ENCODE measurements around the gene ATP7B.

Gene ATP7B

GRCh38 chr13:51927129-51927528, 84.1 kb downstream of the ATP7B start:
- Histone ChIP-seq H3K27me3 (ENCODE audit: low read depth, low read length) (no peaks in the 10 kb centered on the region), H3K4me1 (ENCODE audit: control insufficient read depth in 1 of 2, insufficient read depth in 2 of 2, low read length in 2 of 2) (no peaks in the 10 kb centered on the region), H3K4me3 (ENCODE audit: low read depth in 1 of 2, low read length in 2 of 2) (no peak overlapping the region), H3K36me3 (ENCODE audit: control insufficient read depth in 1 of 2, insufficient read depth in 2 of 2, low read length in 2 of 2) (no peaks in the 10 kb centered on the region), H3K9me3 (ENCODE audit: control insufficient read depth in 1 of 2, low read length in 2 of 2) (no peaks in the 10 kb centered on the region), H3K27ac (ENCODE audit: low read length) (no peak overlapping the region)

GRCh38 chr13:51926528-51926885, 84.7 kb downstream of the ATP7B start:
- Histone ChIP-seq H3K9me3 (ENCODE audit: control insufficient read depth in 1 of 2, low read length in 2 of 2) (no peaks in the 10 kb centered on the region), H3K36me3 (ENCODE audit: control insufficient read depth in 1 of 2, insufficient read depth in 2 of 2, low read length in 2 of 2) (no peaks in the 10 kb centered on the region), H3K27ac (ENCODE audit: low read length) (no peak overlapping the region), H3K4me3 (ENCODE audit: low read depth in 1 of 2, low read length in 2 of 2) (no peak overlapping the region), H3K4me1 (ENCODE audit: control insufficient read depth in 1 of 2, insufficient read depth in 2 of 2, low read length in 2 of 2) (no peaks in the 10 kb centered on the region), H3K27me3 (ENCODE audit: low read depth, low read length) (no peaks in the 10 kb centered on the region)

GRCh38 chr13:51925865-51926527, 85.3 kb downstream of the ATP7B start:
- no peak overlapping the region for H3K4me3 ChIP-seq (ENCODE audit: low read depth in 1 of 2, low read length in 2 of 2)
- H3K27me3 ChIP-seq (ENCODE audit: low read depth, low read length), result no peaks in the 10 kb centered on the region
- H3K9me3 ChIP-seq (ENCODE audit: control insufficient read depth in 1 of 2, low read length in 2 of 2), result no peaks in the 10 kb centered on the region
- H3K36me3 ChIP-seq (ENCODE audit: control insufficient read depth in 1 of 2, insufficient read depth in 2 of 2, low read length in 2 of 2), result no peaks in the 10 kb centered on the region
- no peaks in the 10 kb centered on the region for H3K4me1 ChIP-seq (ENCODE audit: control insufficient read depth in 1 of 2, insufficient read depth in 2 of 2, low read length in 2 of 2)
- no peak overlapping the region for H3K27ac ChIP-seq (ENCODE audit: low read length)

- Histone ChIP-seq H3K27ac (ENCODE audit: low read length) (no peak overlapping the region), H3K4me3 (ENCODE audit: low read depth in 1 of 2, low read length in 2 of 2) (no peak overlapping the region), H3K27me3 (ENCODE audit: low read depth, low read length) (no peaks in the 10 kb centered on the region), H3K9me3 (ENCODE audit: control insufficient read depth in 1 of 2, low read length in 2 of 2) (no peaks in the 10 kb centered on the region), H3K36me3 (ENCODE audit: control insufficient read depth in 1 of 2, insufficient read depth in 2 of 2, low read length in 2 of 2) (no peaks in the 10 kb centered on the region), H3K4me1 (ENCODE audit: control insufficient read depth in 1 of 2, insufficient read depth in 2 of 2, low read length in 2 of 2) (no peaks in the 10 kb centered on the region)
These were observed 86.3 kb downstream of the ATP7B start for GRCh38 chr13:51924756-51925544.

- no peak overlapping the region for H3K4me3 ChIP-seq (ENCODE audit: low read depth in 1 of 2, low read length in 2 of 2)
- no peaks in the 10 kb centered on the region for H3K36me3 ChIP-seq (ENCODE audit: control insufficient read depth in 1 of 2, insufficient read depth in 2 of 2, low read length in 2 of 2)
- H3K4me1 ChIP-seq (ENCODE audit: control insufficient read depth in 1 of 2, insufficient read depth in 2 of 2, low read length in 2 of 2), result no peaks in the 10 kb centered on the region
- no peaks in the 10 kb centered on the region for H3K9me3 ChIP-seq (ENCODE audit: control insufficient read depth in 1 of 2, low read length in 2 of 2)
- H3K27ac ChIP-seq (ENCODE audit: low read length), result no peak overlapping the region
- H3K27me3 ChIP-seq (ENCODE audit: low read depth, low read length), result no peaks in the 10 kb centered on the region
These were observed 87.2 kb downstream of the ATP7B start for GRCh38 chr13:51923983-51924539.

GRCh38 chr13:51922771-51923480, 88.3 kb downstream of the ATP7B start:
- Histone ChIP-seq H3K27ac (ENCODE audit: low read length) (no peak overlapping the region), H3K9me3 (ENCODE audit: control insufficient read depth in 1 of 2, low read length in 2 of 2) (no peaks in the 10 kb centered on the region), H3K4me3 (ENCODE audit: low read depth in 1 of 2, low read length in 2 of 2) (no peak overlapping the region), H3K36me3 (ENCODE audit: control insufficient read depth in 1 of 2, insufficient read depth in 2 of 2, low read length in 2 of 2) (no peaks in the 10 kb centered on the region), H3K27me3 (ENCODE audit: low read depth, low read length) (no peaks in the 10 kb centered on the region), H3K4me1 (ENCODE audit: control insufficient read depth in 1 of 2, insufficient read depth in 2 of 2, low read length in 2 of 2) (no peaks in the 10 kb centered on the region)

- Histone ChIP-seq H3K27ac (ENCODE audit: low read length) (no peak overlapping the region), H3K27me3 (ENCODE audit: low read depth, low read length) (no peaks in the 10 kb centered on the region), H3K4me3 (ENCODE audit: low read depth in 1 of 2, low read length in 2 of 2) (no peak overlapping the region), H3K36me3 (ENCODE audit: control insufficient read depth in 1 of 2, insufficient read depth in 2 of 2, low read length in 2 of 2) (no peaks in the 10 kb centered on the region), H3K4me1 (ENCODE audit: control insufficient read depth in 1 of 2, insufficient read depth in 2 of 2, low read length in 2 of 2) (no peaks in the 10 kb centered on the region), H3K9me3 (ENCODE audit: control insufficient read depth in 1 of 2, low read length in 2 of 2) (no peaks in the 10 kb centered on the region)
These were observed 89.2 kb downstream of the ATP7B start for GRCh38 chr13:51921790-51922740.

- Histone ChIP-seq H3K9me3 (ENCODE audit: control insufficient read depth in 1 of 2, low read length in 2 of 2) (no peaks in the 10 kb centered on the region), H3K4me3 (ENCODE audit: low read depth in 1 of 2, low read length in 2 of 2) (no peak overlapping the region), H3K27me3 (ENCODE audit: low read depth, low read length) (no peaks in the 10 kb centered on the region), H3K36me3 (ENCODE audit: control insufficient read depth in 1 of 2, insufficient read depth in 2 of 2, low read length in 2 of 2) (no peaks in the 10 kb centered on the region), H3K4me1 (ENCODE audit: control insufficient read depth in 1 of 2, insufficient read depth in 2 of 2, low read length in 2 of 2) (no peaks in the 10 kb centered on the region), H3K27ac (ENCODE audit: low read length) (no peak overlapping the region)
These were observed 90.5 kb downstream of the ATP7B start for GRCh38 chr13:51920786-51921185.

GRCh38 chr13:51920267-51920666, 91.0 kb downstream of the ATP7B start:
- H3K36me3 ChIP-seq (ENCODE audit: control insufficient read depth in 1 of 2, insufficient read depth in 2 of 2, low read length in 2 of 2), result no peaks in the 10 kb centered on the region

GRCh38 chr13:51919531-51919930, 91.7 kb downstream of the ATP7B start:
- Histone ChIP-seq H3K4me3 (ENCODE audit: low read depth in 1 of 2, low read length in 2 of 2) (no peak overlapping the region), H3K4me1 (ENCODE audit: control insufficient read depth in 1 of 2, insufficient read depth in 2 of 2, low read length in 2 of 2) (no peaks in the 10 kb centered on the region)

More at GRCh38 chr13:51920267-51920666, 91.0 kb downstream of the ATP7B start:
- H3K9me3 ChIP-seq (ENCODE audit: control insufficient read depth in 1 of 2, low read length in 2 of 2), result no peaks in the 10 kb centered on the region
- H3K4me1 ChIP-seq (ENCODE audit: control insufficient read depth in 1 of 2, insufficient read depth in 2 of 2, low read length in 2 of 2), result no peaks in the 10 kb centered on the region
- no peak overlapping the region for H3K4me3 ChIP-seq (ENCODE audit: low read depth in 1 of 2, low read length in 2 of 2)
- no peaks in the 10 kb centered on the region for H3K27me3 ChIP-seq (ENCODE audit: low read depth, low read length)
- H3K27ac ChIP-seq (ENCODE audit: low read length), result no peak overlapping the region

More at GRCh38 chr13:51919531-51919930, 91.7 kb downstream of the ATP7B start:
- no peaks in the 10 kb centered on the region for H3K36me3 ChIP-seq (ENCODE audit: control insufficient read depth in 1 of 2, insufficient read depth in 2 of 2, low read length in 2 of 2)
- H3K27ac ChIP-seq (ENCODE audit: low read length), result no peak overlapping the region
- no peaks in the 10 kb centered on the region for H3K9me3 ChIP-seq (ENCODE audit: control insufficient read depth in 1 of 2, low read length in 2 of 2)
- H3K27me3 ChIP-seq (ENCODE audit: low read depth, low read length), result no peaks in the 10 kb centered on the region
